HG02798 (cell line): ENCODE data around the gene POLR3A.
"Not testable (repeated sequence)": the region's sequence is repeated elsewhere in the genome, so short reads cannot be mapped to it uniquely, and the experiment has no call there.

Source experiments
- ATAC-seq: cut with Tn5 transposase; IDR thresholded peaks from one replicate; pipeline ENCODE4 v1.9.1; 2021; ENCODE audit warnings: mild to moderate bottlenecking; ENCODE audit not compliant: unreplicated experiment, poor library complexity

The POLR3A gene

DNA sequence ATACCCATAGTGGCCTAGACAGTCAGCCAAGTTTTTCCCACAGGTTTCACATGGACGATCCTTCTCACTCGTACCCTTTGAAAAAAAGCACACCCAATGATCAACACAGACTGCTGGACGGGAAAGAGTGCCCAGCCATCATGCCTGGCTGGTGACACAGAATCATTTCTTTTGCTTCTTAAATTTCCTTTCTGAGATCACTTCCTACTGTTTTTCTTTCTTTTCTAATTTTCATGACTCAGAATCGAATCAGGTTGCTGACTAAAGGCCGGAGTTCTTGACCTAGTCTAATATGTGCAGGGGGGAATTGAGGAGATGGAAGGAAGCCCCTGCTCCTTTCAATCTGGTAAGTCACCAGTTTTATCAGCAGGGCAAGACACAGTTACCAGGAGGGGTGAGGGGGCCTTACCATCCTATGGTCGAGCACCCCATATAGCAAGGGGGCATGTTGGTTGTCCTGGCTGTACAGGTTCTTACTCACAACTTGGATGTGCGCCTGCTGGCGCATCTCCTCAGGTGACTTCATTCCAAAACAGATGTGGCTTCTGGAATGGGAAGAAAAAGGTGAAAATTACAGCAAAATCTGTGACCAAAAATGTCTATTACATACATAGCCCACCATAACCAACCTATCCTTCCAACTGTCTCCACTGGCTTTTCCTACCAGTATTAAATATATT is 3.5 kb downstream of the POLR3A start:
- ATAC-seq = no peak

DNA sequence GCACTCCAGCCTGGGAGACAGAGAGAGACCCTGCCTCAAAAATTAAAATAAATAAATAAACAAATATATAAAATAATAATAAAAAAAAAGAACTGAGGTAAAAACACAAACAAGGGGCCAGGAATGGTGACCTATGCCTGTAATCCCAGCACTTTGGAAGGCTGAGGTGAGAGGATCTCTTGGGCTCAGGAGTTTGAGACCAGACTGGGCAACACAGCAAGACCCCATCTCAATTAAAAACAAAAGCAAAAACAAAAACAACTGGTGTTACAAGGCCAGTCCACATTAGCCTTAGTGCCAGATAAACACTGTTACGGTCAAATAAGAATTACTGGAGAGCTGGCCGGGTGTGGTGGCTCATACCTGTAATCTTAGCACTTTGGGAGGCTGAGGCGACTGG is 5.6 kb downstream of the POLR3A start:
- ATAC-seq = no peak

DNA sequence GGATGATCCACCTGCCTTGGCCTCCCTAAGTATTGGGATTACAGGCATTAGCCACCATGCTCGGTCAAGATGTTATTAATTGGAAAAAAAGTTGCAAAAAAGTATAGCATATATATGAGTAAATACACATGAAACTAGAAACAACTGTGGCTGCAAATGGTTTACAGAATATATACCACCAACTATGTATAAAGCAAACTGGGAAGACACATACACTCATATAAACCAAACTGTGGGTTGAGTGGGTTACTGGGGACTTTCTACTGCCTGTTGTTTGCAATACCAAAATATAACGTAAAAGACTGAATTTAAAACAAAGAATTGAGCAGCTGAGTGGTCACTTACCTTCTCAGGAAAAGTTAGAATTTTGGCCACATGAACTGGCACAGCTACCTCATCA is 8.1 kb downstream of the POLR3A start:
- no peak for ATAC-seq

DNA sequence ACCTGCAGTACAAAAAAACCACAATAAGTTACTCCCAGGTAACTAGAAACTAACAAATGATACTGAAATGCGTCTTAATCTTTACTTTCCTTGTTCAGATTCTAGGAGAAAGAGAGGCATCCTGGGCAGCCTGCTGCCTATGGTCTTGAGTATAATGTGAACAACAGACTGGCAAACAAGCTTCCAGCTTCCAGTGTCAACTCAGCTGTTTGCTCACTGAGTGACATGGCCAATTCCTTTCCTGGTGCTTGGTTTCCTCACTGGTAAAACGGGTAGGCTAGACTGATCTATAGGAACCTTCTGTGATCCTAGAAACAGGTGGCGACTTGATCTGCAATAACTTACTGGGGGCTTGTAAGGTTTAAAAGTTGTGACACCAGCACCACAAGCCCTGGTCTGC is 10.1 kb downstream of the POLR3A start:
- no peak for ATAC-seq

DNA sequence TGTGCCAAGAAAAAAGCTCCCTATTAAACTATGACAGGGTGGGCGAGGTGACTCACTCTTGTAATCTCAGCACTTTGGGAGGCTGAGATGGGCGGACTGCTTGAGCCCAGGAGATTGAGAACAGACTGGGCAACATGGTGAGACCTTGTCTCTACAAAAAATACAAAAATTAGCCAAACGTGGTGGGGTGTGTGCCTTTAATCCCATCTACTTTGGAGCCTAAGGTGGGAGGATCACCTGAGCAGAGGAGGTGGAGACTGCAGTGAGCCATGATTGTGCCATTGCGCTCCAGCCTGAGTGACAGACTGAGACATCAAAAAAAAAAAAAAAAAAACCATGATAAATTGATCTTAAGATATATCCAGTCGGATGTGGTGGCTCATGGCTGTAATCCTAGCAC is 11.5 kb downstream of the POLR3A start:
- ATAC-seq = no peak

DNA sequence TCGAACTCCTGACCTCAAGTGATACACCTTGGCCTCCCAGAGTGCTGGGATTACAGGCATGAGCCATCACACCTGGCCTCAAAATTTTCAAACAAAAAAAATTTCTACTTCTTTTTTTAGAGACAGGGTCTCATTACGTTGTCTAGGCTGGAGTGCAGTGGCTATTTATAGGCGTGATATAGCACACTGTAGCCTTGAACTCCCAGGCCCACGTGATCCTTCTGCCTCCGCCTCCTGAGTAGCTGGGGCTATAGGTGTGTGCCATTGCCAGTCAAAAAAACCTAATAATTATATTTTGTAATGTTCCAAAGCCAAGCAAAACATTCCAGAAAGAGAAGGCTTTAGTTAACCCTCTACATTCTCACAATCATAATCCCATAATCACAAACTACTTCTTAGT is 13.8 kb downstream of the POLR3A start:
- no peak for ATAC-seq

DNA sequence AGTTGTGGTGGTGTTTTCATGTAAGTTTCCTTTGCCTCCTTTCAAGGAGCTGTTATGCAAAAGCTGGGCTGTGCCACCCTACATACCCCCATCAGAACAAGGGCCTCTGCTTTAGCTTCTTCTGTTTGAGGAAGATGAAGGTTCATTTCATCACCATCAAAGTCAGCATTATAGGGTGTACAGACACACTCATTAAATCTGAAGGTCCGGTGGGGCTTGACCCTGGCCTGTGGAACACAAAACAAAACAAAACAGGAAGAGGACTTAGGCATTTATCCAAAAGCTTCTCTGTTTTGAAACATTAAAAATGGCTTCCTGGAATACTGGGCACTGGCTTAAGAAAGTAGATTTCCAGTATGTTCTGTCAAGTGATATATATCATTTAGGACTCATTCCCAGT is 15.8 kb downstream of the POLR3A start:
- ATAC-seq = no peak

DNA sequence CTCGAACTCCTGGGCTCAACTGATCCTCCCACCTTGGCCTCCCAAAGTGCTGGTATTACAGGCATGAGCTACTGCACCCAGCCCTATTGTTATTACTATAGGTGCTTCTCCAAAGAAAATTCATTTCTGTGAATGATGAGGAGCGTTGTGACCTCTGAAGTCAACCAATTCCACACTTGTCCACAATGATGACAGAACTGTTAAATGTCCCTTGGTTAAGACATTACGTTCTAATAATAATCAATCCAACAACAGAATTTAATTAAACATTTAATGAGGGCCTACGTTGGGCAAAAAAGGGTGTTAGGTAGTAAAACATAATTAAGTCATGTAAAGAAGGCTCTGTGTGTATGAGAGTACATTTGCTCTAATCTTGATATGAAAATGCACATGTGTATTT is 18.2 kb downstream of the POLR3A start:
- ATAC-seq = no peak

DNA sequence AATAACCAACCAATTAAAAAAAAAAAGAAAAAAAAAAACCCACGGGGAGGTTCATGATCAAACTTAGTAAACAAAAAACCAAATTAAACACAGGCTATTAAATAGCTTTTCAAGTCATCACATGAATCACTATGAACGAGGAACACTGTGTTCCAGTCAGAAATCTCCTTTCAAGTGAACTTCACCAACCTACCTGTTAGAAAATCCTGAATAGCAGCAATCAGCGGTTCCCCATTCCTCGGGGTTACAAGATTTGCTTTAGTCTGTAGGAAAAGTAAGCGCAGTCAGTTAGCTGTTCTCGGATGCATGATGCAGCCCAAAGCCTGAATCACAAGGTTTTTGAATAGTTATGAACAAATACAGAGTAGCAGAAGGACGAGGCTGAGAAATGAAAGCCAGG is 19.0 kb downstream of the POLR3A start:
- ATAC-seq = no peak

DNA sequence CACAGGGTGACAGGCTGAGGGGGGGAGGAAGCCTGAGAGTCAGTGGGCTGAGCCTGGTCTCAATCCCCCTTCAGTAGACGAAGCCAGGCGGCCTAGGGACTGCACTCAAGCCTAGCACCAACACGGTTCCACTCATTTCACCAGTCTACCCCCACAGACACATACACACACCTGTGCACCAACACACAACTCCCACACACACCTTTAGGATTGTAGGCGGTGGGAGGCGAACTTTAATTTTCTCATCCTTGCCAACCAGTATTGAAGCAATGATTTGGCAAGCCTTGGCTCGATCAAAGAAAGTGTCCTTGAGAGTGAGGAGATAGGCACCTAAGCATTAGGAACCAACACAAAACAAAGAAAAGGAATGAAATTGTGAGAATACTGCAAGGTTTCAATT is 19.7 kb downstream of the POLR3A start:
- ATAC-seq = no peak

DNA sequence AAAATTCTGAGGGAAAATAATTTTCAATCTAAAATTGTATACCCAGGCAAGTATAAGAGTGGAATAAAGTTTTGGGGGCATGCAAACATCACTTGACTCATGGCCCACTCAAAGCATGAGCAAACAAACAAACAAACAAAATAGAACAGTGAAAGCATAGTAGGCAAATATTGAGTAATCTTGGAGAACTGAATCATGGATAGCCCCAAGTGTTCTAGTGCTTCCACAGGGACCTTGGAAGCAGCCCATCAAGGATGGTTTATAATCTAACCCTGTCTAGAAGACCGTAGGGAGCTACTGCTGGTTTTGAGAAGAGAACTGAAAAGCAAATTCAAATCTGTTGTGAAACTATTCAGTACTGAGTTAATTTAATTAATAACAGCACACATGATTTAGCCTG is 22.1 kb downstream of the POLR3A start:
- no peak for ATAC-seq

DNA sequence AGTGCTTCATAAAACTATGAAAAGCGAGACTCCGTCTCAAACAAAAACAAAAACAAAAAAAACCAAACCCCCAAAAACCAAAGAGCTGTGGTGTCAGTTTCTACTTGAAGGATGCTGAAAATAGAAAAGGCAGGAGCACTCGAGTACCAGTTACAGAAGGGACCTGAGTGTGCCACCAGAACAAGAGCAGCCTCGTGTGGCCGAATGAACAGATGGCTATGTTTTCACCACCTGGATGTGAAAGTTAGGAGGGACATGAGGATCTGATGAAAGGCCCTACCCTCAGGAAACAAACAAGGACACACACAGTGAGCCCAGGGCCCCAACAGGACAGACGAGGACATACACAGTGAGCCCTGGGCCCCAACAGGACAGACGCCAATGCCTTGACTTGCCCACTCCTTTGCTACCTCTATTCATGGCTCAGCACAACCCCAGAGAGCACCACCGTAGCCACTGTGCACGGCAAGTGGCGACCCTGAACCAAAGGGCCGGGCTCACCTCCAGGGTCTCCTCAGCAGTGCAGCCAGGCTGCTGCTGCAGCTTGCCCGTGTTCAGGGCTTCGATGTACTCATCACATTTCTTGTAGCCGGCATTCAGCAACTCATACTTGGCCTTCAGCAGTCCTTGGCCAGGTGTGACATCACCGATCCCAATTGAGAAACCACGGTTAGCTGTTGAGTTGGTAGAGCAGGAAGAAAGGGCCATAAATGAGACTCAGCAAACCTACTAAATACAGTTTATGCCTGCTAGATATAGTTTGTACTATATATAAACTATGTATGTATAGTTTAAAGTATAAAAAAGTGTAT is 24.9 kb downstream of the POLR3A start:
- ATAC-seq = no peak

DNA sequence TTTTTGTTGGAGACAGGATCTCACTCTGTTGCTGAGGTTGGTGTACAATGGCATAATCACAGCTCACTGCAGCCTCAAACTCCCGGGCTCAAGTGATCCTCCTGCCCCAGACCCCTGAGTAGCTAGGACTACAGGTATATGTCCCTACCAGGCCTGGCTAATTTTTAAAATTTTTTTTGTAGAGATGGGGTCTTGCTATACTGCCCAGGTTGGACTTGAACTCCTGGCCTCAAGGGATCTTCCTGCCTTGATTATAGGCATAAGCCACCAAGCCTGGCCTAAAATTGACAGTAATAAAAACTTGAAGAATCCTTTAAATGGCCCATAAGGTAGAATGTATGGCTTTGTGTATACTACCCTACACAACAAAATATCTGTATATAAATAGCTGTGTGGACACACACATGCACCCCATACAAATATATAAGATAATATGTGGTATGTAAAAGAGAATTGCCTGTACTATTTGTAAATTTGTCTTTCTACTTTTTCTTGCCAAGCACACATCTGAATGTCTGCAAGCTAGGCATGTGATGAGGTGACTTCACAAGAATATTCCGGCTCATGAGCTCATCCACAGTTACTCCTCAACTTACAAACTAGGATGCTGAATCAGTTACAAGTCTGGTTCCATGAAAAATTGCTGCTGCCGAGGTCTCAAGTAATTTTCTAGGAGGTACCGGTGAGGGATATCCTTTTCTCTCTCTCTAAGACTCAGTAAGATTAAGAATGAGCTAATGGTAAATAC is 26.6 kb downstream of the POLR3A start:
- no peak for ATAC-seq

DNA sequence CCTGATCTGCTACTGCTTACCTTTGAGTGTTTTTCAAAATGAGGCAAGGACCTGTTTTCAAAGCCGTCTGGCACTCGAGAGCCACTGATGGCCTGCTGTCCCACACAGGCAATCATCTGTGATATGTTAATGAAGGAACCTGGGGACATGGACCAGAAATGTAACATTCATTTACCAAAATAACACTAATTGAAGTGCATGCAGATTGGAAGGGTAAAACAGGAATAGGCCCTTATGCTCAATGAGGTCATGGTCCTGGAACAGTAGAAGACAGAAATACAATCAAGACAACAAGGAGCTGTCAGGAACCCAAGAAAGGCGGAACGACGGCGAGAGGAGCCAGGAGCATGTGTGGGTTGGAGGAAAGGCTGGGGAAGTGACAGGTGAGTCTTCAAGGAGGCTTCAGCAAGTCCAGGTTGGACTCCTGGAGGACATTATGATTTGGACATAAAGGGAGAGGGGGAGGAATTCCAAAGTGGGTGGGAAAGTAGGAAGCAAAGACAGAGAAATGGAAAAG is 28.3 kb downstream of the POLR3A start:
- ATAC-seq = no peak

DNA sequence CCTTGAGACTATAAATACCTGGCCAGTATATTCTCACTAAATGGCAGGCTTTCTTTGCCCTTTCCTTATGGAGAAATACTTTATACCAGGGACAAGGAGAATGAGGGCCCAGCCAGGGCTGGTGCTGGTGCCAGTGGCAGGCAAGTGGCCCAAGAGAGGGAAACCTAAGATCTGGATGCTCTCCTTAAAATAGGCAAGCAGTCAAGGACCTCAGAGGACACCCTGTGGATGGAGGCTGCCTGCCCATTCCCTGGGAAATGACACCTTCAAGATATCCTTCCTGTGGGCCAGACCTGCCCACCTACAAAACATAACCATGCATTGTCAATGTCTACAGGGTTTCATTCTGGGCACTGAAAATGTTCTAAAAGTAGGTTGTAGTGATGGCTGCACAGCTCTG is 29.1 kb downstream of the POLR3A start:
- ATAC-seq = no peak

DNA sequence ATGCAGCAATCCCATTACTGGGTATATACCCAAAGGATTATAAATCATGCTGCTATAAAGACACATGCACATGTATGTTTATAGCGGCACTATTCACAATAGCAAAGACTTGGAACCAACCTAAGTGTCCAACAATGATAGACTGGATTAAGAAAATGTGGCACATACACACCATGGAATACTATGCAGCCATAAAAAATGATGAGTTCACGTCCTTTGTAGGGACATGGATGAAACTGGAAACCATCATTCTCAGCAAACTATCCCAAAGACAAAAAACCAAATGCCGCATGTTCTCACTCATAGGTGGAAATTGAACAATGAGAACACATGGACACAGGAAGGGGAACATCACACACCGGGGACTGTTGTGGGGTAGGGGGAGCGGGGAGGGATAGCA is 30.5 kb downstream of the POLR3A start:
- ATAC-seq = not testable (repeated sequence)

DNA sequence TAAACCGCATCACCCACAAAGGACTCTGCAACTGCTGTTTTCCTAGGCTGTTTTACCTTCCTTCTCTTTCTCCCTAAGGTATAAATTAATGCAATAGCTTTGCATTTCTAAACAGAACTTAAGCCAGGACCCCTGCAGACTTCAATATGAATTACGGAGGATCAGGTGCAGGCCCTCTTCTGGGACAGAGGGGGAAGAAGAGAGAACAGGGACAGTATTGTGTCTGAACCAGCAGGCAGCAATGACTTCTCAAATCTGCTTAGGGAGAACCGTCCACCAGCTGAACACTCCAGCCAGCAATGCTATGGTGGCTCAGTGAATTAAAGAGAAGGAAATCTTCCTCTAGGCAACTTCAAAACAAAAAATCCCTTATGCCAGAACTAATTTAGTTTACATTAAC is 35.7 kb downstream of the POLR3A start:
- no peak for ATAC-seq

DNA sequence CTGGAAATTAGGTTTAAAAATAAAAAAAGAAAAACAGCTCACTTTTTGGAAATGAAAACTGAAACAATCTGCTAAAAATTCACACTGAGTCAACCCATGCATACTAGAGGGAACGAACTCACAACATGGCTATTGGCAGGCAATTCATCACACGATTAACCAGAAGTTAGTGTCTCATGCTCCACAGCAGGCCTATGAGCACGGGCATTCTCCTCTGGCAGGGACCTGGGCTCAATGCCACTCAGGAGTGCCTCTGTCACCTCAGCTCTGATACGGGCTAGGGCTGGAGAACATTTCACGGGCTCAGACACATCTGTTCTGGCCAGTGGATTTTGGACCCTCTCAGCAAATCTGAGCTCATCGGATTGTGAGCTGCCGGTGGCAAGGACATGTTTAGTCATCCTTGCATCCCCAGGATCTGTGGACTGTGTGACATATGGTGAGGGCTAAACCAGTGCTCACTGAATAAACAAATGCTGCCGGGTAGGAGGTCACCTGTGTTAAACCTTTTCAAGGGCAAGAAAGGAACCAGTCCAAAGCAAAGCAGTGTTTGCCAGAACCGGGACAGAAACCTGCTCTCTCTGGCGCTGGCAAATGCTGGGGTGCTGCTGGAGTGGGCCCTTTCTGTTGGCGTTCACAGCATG is 40.1 kb downstream of the POLR3A start:
- no peak for ATAC-seq

DNA sequence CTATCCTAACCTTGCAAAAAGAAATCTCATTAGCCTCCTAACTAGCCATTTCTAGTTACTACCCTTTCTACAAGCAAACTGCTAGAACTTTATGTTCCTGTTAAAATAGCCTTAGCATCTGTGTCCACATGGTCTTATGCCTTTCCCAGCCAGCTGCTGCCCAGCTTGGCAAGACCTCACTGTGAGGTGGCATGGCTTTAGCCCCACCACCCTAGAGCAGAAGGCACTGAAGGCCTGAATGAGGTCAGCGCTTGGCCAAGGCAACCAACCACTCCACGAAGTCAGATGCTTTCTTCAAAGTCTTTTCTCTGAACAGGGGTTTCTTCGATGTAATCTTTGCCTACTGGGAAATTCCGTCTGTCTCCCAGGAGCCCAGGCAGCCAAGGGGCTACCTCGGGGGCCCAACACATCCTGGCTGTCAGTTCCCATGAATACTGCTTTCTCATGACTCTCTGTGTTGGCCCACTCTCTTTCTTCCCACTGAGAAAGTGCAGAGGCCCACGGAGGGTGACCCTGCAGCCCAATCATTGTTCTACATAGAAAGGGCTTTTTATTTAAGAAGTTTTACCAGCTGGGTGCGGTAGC is 41.6 kb downstream of the POLR3A start:
- ATAC-seq = no peak

DNA sequence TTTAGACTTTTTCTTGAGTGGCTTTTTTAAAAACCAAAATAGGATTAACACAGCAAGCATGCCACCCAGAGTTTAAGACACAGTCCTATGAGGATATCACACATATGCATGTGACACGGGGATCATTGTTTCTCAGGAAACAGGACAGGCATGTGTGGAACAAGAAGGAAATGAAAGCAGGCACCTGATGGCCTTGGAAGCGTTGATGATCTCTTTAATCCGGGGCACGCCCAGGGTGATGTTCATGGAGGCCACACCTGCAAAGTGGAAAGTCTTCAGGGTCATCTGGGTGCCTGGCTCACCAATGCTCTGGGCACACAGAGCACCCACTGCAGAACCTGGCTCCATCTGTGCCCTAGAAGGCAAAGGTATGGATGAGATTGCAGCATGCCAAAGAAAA is 44.3 kb downstream of the POLR3A start:
- no peak for ATAC-seq
